ENCODE results near the gene CFAP210. TPM values are rescaled to one million over a fixed set of nuclear protein-coding genes. Genes with fewer than 3 reads are reported as not detected.

The CFAP210 gene
- total and polyA plus RNA-seq, 2 experiments from 2014 or later, result 3.7 TPM; not detected in 1

- Histone ChIP-seq H3K36me3 (ENCODE audit: insufficient read depth) (no peaks in the 10 kb centered on the region), H2AFZ (no peak overlapping the region), H4K20me1 (replicated peaks; ENCODE audit: insufficient read depth) (no peaks in the 10 kb centered on the region), H3K27me3 (ENCODE audit: insufficient read depth) (no peaks in the 10 kb centered on the region), H3K4me2 (no peak overlapping the region), H3K4me1 (ENCODE audit: insufficient read depth) (no peaks in the 10 kb centered on the region), H3K9me2 (ENCODE audit: insufficient read depth) (no peaks in the 10 kb centered on the region), H3K79me2 (replicated peaks; ENCODE audit: insufficient read depth) (no peaks in the 10 kb centered on the region), H3F3A (replicated peaks; ENCODE audit: low read depth) (no peaks in the 10 kb centered on the region), H3K4me3 (no peak overlapping the region), H3K27ac (ENCODE audit: low read depth) (no peak overlapping the region)
- ATAC-seq (no peak), DNase-seq (ENCODE audit: low spot score) (no peak)
- Mint-ChIP-seq H3K9me3 (no peaks in the 10 kb centered on the region), H3K4me1 (no peaks in the 10 kb centered on the region), H3K27me3 (ENCODE audit: insufficient read depth, low read depth, poor library complexity) (no peaks in the 10 kb centered on the region), H3K27ac (no peak overlapping the region), H3K4me3 (no peak overlapping the region), H3K36me3 (ENCODE audit: low read depth) (no peaks in the 10 kb centered on the region)
- TF ChIP-seq NANOG (IDR thresholded peaks at IDR 0.05; ENCODE audit: borderline replicate concordance), result no peak
- TF ChIP-seq EZH2 (IDR thresholded peaks at IDR 0.05; ENCODE audit: low read depth, unreplicated experiment), result no peak
- TF ChIP-seq CREB1 (CRISPR knock-in tag; IDR thresholded peaks at IDR 0.05; ENCODE audit: low read depth), result no peak
- TF ChIP-seq POLR2AphosphoS5 (IDR thresholded peaks at IDR 0.05; ENCODE audit: low read depth), result no peak
- TF ChIP-seq ZNF114 (CRISPR knock-in tag; IDR thresholded peaks at IDR 0.05), result no peak
- TF ChIP-seq STAT1 (IDR thresholded peaks at IDR 0.05; ENCODE audit: unreplicated experiment), result no peak
- no peak for TF ChIP-seq ZNF462 (CRISPR knock-in tag; IDR thresholded peaks at IDR 0.05)
- TF ChIP-seq ZNF331 (CRISPR knock-in tag; IDR thresholded peaks at IDR 0.05; ENCODE audit: low read depth), result no peak
- TF ChIP-seq EZH2phosphoT487 (IDR thresholded peaks at IDR 0.05; ENCODE audit: unreplicated experiment), result no peak
- TF ChIP-seq CTCF (conservative IDR thresholded peaks at IDR 0.05; ENCODE audit: low read depth in 2 of 2), result no peak
- no peak for TF ChIP-seq ETS1 (IDR thresholded peaks at IDR 0.05)
- TF ChIP-seq JUNB (IDR thresholded peaks at IDR 0.05; ENCODE audit: unreplicated experiment), result no peak
Observed at GRCh38 chr2:169664600-169664977, 29.6 kb downstream of the CFAP210 start.
